Liver (tissue), 3 donors: ENCODE measurements around the gene SLC1A3.

Source experiments
- CTCF ChIP-seq: fragments of 150-350 bp; IDR thresholded peaks from 2 replicates; pipeline ENCODE4 v1.5.1; 2017; ENCODE audit warnings: improper control_type of control experiment, low read depth, low read length; ENCODE audit not compliant: missing input control
- EGR1 ChIP-seq, 2 donors: IDR thresholded peaks; 2 replicates each; pipeline ENCODE4 v1.6.1; 2016 to 2018; ENCODE audit warnings: antibody characterized with exemption in 2 of 2, low read depth in 2 of 2
- GABPA ChIP-seq, 2 donors: IDR thresholded peaks in 1 of 2; conservative IDR thresholded peaks in 1 of 2; 2 replicates each; pipeline ENCODE4 v1.6.1; 2016; ENCODE audit warnings: antibody characterized with exemption in 2 of 2, mild to moderate bottlenecking in 1 of 2, moderate library complexity in 1 of 2
- JUND ChIP-seq, 2 donors: IDR thresholded peaks; 2 replicates each; pipeline ENCODE4 v1.6.1; 2016; ENCODE audit warnings: antibody characterized with exemption in 2 of 2
- MAX ChIP-seq: IDR thresholded peaks from 2 replicates; pipeline ENCODE4 v1.6.1; 2016; ENCODE audit warnings: antibody characterized with exemption
- NR2F2 ChIP-seq: IDR thresholded peaks from 2 replicates; pipeline ENCODE4 v1.6.1; 2016; ENCODE audit warnings: antibody characterized with exemption
- RAD21 ChIP-seq, 2 donors: IDR thresholded peaks; 2 replicates each; pipeline ENCODE4 v1.6.1; 2016; ENCODE audit warnings: antibody characterized with exemption in 2 of 2, mild to moderate bottlenecking in 2 of 2
- REST ChIP-seq: IDR thresholded peaks from 2 replicates; pipeline ENCODE4 v1.6.1; 2016; ENCODE audit warnings: antibody characterized with exemption, mild to moderate bottlenecking
- RXRA ChIP-seq, 2 donors: IDR thresholded peaks; 2 replicates each; pipeline ENCODE4 v1.6.1; 2017 to 2018; ENCODE audit warnings: antibody characterized with exemption in 2 of 2, mild to moderate bottlenecking in 1 of 2
- SP1 ChIP-seq: IDR thresholded peaks from 2 replicates; pipeline ENCODE4 v1.6.1; 2018; ENCODE audit warnings: antibody characterized with exemption, mild to moderate bottlenecking
- TAF1 ChIP-seq: conservative IDR thresholded peaks from 2 replicates; pipeline ENCODE4 v1.6.1; 2016; ENCODE audit warnings: antibody characterized with exemption, mild to moderate bottlenecking
- ZBTB33 ChIP-seq: IDR thresholded peaks from 2 replicates; pipeline ENCODE4 v1.6.1; 2016; ENCODE audit warnings: antibody characterized with exemption
- donor health status: healthy.
- donor health status: healthy.

GRCh38 chr5:36666274-36666673 is 59.9 kb downstream of the SLC1A3 start:
- TF ChIP-seq CTCF (no peak), MAX (no peak), REST (no peak), GABPA (IDR thresholded peaks at IDR 0.05 in 1 of 2, conservative IDR thresholded peaks at IDR 0.05 in 1 of 2) (no peak), RAD21 (IDR thresholded peaks at IDR 0.05) (no peak), JUND (IDR thresholded peaks at IDR 0.05) (no peak), EGR1 (IDR thresholded peaks at IDR 0.05; ENCODE audit: low read depth in 2 of 2) (no peak), TAF1 (no peak), ZBTB33 (no peak), RXRA (IDR thresholded peaks at IDR 0.05) (no peak), SP1 (no peak), NR2F2 (no peak)
